ENCODE results near the gene WNK2. TPM values are rescaled to one million over a fixed set of nuclear protein-coding genes. Genes with fewer than 3 reads are reported as not detected.

WNK2 gene
- 0.29 and 1.0 TPM in 2 replicates for total RNA-seq

- H3K4me3 ChIP-seq (ENCODE audit: low read depth, low read length): peak within 1 kb of the TSS; percentile 26
- TF ChIP-seq, protein P1, sequence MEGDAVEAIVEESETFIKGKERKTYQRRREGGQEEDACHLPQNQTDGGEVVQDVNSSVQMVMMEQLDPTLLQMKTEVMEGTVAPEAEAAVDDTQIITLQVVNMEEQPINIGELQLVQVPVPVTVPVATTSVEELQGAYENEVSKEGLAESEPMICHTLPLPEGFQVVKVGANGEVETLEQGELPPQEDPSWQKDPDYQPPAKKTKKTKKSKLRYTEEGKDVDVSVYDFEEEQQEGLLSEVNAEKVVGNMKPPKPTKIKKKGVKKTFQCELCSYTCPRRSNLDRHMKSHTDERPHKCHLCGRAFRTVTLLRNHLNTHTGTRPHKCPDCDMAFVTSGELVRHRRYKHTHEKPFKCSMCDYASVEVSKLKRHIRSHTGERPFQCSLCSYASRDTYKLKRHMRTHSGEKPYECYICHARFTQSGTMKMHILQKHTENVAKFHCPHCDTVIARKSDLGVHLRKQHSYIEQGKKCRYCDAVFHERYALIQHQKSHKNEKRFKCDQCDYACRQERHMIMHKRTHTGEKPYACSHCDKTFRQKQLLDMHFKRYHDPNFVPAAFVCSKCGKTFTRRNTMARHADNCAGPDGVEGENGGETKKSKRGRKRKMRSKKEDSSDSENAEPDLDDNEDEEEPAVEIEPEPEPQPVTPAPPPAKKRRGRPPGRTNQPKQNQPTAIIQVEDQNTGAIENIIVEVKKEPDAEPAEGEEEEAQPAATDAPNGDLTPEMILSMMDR (conservative IDR thresholded peaks at IDR 0.05; ENCODE audit: low read depth, low read length): no peak
- DNase-seq (ENCODE audit: low read depth): no peak
Measured at GRCh38 chr9:93183663-93184431, at the start of gene WNK2. WNK2 (plus strand) TSS chr9:93184139; CDS start chr9:93184930, 791 bp downstream.

- no peak for DNase-seq (ENCODE audit: low read depth)
- H3K4me3 ChIP-seq (ENCODE audit: low read depth, low read length): peak overlapping the region; percentile 91
- TF ChIP-seq, protein P1 (conservative IDR thresholded peaks at IDR 0.05; ENCODE audit: low read depth, low read length): no peak
Measured at GRCh38 chr9:93134740-93135444, 49.0 kb upstream of the WNK2 start.

DNA sequence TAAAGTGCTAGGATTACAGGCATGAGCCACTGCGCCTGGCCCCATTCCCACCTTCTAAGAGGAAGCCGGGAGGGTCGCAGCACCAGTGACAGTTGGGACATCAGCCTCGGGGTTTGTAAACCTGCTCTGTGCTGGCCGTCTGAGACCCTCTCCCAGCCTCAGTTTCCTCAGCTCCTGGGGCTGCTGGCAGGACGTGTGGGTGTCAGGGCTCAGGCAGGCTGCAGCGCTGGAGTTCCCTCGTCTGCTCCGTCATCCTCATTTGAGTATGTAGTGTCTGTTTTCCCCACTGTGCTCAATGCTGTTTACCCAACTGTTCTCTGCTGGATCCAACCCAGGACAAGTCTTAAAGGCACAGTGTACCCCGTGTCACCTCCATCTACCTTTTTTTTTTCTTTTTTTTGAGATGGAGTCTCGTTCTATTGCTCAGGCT is 47.9 kb upstream of the WNK2 start:
- H3K4me3 ChIP-seq (ENCODE audit: low read depth, low read length): no peak overlapping the region
- DNase-seq (ENCODE audit: low read depth): no peak
- TF ChIP-seq, protein P1 (conservative IDR thresholded peaks at IDR 0.05; ENCODE audit: low read depth, low read length): no peak

GRCh38 chr9:93137362-93137761 is 46.6 kb upstream of the WNK2 start:
- H3K4me3 ChIP-seq (ENCODE audit: low read depth, low read length): no peak overlapping the region
- no peak for DNase-seq (ENCODE audit: low read depth)
- TF ChIP-seq, protein P1 (conservative IDR thresholded peaks at IDR 0.05; ENCODE audit: low read depth, low read length): no peak

GRCh38 chr9:93138171-93138764 is 45.7 kb upstream of the WNK2 start:
- H3K4me3 ChIP-seq (ENCODE audit: low read depth, low read length): no peak overlapping the region
- TF ChIP-seq, protein P1 (conservative IDR thresholded peaks at IDR 0.05; ENCODE audit: low read depth, low read length): no peak
- DNase-seq (ENCODE audit: low read depth): no peak

DNA sequence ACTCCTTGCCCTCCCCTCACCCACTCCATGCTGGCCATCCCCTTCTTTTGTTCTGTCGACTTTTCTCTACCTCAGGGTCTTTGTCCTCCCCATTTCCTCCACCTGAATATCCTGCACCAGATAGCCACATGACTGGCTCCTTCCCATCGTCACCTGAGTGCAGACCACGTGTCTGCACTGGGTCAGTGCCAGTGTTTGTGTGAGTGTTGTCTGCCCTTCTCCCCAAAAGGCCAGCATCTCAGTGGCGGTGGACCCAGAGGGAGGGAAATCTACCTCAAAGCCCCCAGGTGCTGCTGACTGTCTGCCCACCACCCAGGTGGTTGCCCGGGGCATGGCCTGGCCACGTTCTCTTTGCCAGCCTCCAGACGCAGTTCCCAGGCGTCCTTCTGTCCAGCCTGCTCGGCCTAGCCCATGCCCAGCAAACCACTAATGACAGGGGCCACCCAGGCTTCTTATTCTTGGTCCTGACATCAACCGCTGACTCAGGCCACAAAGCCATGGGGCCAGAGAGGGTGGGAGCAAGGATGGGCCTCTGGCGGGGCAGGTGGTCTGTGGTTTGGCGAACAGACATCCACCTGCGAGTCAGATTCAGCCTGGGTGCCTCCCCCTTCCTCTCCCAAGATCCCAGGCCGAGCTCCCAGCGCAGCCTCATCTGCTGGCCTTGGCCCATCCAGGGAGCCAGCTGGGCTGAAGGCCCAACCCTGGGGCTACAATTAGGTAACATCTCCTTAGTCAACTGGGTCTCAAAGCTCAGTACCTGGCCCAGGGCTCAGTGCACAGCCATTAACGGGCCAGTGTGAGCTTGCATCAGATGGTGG is 44.4 kb upstream of the WNK2 start:
- H3K4me3 ChIP-seq (ENCODE audit: low read depth, low read length): no peak overlapping the region
- no peak for DNase-seq (ENCODE audit: low read depth)
- TF ChIP-seq, protein P1 (conservative IDR thresholded peaks at IDR 0.05; ENCODE audit: low read depth, low read length): no peak
